Fibroblast of villous mesenchyme (primary cell): Measurements from ENCODE around the gene H1-8. TPM values are rescaled to one million over a fixed set of nuclear protein-coding genes. Genes with fewer than 3 reads are reported as not detected.
"Not testable (repeated sequence)": the region's sequence is repeated elsewhere in the genome, so short reads cannot be mapped to it uniquely, and the experiment has no call there.

Source experiments
- DNase-seq: peaks from one replicate; pipeline ENCODE4 v3.0.0-alpha.2; 2010; ENCODE audit warnings: low read depth
- H3K4me3 ChIP-seq: 2 replicates; pipeline ENCODE4 v1.5.1; 2011; ENCODE audit warnings: low read depth, mild to moderate bottlenecking, low read length
- CTCF ChIP-seq: IDR thresholded peaks from 2 replicates; pipeline ENCODE4 v1.5.1; 2012; ENCODE audit warnings: low read depth, mild to moderate bottlenecking, low read length; ENCODE audit not compliant: insufficient read depth
- total RNA-seq: library from RNA; depleted of rRNA; stranded (reverse); fragments of >200 nt; gene quantifications from 2 replicates; pipeline ENCODE4 v1.2.3, GENCODE V29; 2012

H1-8 gene
- total RNA-seq, 1 donor = not detected

- no peak overlapping the region for H3K4me3 ChIP-seq
- no peak for TF ChIP-seq CTCF
- no peak for DNase-seq
These were observed 30.4 kb upstream of the H1-8 start for GRCh38 chr3:129512595-129512994.

- no peak for TF ChIP-seq CTCF
- H3K4me3 ChIP-seq = no peak overlapping the region
- DNase-seq = no peak
These were observed 29.3 kb upstream of the H1-8 start for GRCh38 chr3:129513705-129514104.

GRCh38 chr3:129514110-129514509, 28.9 kb upstream of the H1-8 start:
- no peak overlapping the region for H3K4me3 ChIP-seq
- no peak for TF ChIP-seq CTCF
- DNase-seq = no peak

- no peak for TF ChIP-seq CTCF
- no peak overlapping the region for H3K4me3 ChIP-seq
- DNase-seq = no peak
These were observed 28.4 kb upstream of the H1-8 start for GRCh38 chr3:129514563-129514962.

GRCh38 chr3:129515108-129515820, 27.7 kb upstream of the H1-8 start:
- not testable (repeated sequence) for DNase-seq, H3K4me3 ChIP-seq

- not testable (repeated sequence) for H3K4me3 ChIP-seq, DNase-seq
These were observed 27.0 kb upstream of the H1-8 start for GRCh38 chr3:129515821-129516432.

- H3K4me3 ChIP-seq = no peak overlapping the region
- no peak for TF ChIP-seq CTCF
- no peak for DNase-seq
These were observed 25.5 kb upstream of the H1-8 start for GRCh38 chr3:129517516-129517915.

GRCh38 chr3:129518038-129518561, 24.9 kb upstream of the H1-8 start:
- no peak for TF ChIP-seq CTCF
- H3K4me3 ChIP-seq = no peak overlapping the region
- DNase-seq = no peak
